HG03558 (cell line): ENCODE data around the gene NUBP2.
"Not testable (repeated sequence)": the region's sequence is repeated elsewhere in the genome, so short reads cannot be mapped to it uniquely, and the experiment has no call there.

ENCODE experiments used
- ATAC-seq: cut with Tn5 transposase; IDR thresholded peaks from one replicate; pipeline ENCODE4 v1.9.1; 2021; ENCODE audit warnings: moderate number of reproducible peaks; ENCODE audit not compliant: unreplicated experiment; ENCODE audit errors: extremely low read depth

Gene NUBP2

DNA sequence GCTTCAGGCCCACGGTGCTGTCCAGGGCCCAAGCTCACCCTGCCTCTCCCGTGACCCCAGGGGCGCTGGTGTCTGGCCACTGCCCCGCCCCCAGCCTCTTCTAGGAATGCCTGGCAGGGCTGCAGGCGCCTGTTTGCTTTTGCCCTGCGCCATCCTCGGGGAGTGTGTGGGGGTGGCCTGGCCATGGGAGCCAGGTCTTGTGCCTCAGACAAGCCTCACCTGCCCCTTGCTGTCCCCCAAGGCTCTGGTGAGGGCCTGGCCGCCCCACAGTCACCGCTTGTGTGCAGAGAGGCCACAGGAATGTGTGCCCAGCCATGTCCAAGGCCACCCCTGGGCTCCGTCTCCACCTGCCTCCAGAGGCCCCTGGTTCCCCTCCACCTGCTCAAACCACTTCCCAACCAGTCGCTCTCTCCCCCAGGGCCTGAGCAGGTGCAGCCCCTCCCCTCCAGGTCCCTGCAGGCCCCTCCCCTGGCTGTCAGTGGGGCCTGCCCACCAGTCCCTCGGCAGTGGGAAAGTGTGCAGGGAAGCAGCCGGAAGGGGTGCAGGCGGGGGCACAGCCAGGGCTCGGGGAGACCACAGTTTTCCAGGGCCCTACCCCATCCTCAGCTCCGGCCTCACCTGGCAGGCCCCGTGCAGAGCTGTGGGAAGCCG is 11.6 kb downstream of the NUBP2 start:
- ATAC-seq = no peak

DNA sequence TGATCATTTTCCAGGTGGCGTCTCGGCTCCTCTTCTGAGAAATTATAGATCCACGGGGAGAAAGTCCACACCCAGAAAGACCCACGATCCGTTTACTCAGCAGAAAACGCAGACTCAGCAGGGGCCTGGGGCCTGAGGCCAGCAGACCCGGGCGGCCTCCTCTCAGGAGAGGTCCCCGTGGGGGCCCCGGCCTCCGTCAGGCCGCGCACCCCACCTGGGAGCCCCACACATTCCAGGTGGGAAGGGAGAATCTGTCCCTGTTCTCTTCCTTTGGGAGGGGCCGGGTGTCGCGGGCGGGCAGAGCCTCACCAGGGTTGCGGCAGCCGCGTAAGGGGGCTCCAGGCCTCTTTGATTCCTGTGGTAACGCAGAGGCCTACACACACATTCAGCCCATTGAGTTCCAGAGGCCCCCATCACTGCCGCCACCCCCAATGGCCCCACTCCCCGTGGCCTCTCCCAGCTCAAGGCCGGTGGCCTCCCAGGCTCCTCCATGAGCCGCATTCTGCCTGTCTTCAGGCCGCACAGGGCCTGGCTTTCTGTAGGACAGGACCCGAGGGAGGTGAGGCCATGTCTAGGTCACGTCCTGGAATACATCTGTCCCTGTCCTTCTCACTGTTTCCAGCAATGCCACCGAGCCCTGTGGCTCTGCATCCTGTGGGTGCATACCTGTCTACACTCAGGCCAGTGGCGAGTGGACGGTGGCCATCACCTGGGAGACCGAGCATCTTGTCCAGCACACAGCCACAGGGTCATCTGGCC is 12.3 kb downstream of the NUBP2 start:
- no peak for ATAC-seq

DNA sequence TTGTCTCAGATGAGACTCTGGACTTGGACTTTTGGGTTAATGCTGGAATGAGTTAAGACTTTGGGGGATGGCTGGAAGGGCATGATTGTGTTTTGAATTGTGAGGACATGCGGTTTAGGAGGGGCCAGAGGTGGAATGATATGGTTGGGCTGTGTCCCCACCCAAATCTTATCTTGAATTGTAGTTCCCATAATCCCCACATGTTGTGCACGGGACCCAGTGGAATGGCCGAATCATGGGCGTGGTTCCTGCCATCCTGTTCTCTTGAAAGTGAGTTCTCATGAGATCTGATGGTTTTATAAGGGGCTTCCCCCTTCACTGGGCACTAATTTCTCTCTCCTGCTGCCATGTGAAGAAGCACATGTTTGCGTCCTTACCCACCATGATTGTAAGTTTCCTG is 16.5 kb downstream of the NUBP2 start:
- not testable (repeated sequence) for ATAC-seq

DNA sequence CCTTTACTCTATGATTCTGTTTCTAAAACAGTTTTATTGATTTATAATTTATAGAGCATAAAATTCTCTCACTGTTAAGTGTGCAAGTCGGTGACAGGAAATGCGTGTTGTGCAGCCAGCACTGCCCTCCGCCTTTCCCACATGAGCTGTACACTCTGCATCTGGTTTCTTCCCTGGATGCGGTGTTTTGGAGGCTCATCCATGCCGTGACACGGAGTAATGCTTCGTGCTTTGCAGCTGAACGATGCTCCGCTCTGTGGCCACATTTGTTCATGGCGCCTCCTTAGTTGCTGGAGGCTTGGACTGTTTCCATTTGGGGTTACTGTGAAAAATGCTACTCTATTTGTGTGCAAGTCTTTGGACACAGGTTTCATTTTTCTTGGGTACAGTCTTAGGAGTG is 17.9 kb downstream of the NUBP2 start:
- ATAC-seq = no peak

DNA sequence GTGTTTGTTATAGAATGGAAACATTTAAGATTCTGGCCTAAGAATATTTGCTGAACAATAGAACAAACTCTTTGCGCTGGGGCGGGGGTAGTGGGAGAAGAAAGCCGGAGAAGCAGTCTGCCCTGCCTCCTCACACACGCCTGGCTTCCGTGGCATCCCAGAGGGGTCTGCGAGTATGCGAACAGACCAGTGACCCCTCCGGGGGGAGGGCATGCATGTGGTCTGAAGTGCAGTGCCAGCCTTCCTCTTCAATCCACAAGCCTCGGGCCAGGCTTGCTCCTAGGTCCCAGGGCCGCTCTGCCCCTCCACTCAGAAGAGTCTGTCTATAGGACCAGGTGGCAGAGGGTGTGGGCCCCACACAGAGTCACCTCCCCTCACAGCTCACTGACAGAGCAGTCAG is 24.9 kb downstream of the NUBP2 start:
- no peak for ATAC-seq

DNA sequence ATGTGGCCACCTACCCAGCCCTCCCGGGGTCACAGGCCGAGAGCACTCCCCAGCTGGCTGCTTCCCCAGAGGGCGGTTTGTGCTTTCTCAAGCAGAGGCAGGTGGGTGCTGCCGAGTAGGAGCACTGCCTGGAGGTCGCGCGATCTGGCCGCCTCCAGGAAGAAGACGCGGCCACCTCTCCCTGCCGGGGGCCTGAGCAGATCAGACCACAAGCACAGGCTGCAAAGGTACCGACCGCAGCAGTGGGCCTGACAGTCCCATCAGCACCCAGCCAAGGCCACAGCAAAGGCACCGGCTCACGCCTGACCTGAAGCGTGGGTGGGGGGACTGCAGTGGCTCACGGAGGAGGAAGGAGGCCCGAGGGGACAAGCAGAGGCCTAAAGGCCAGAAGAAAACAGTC is 25.9 kb downstream of the NUBP2 start:
- no peak for ATAC-seq

DNA sequence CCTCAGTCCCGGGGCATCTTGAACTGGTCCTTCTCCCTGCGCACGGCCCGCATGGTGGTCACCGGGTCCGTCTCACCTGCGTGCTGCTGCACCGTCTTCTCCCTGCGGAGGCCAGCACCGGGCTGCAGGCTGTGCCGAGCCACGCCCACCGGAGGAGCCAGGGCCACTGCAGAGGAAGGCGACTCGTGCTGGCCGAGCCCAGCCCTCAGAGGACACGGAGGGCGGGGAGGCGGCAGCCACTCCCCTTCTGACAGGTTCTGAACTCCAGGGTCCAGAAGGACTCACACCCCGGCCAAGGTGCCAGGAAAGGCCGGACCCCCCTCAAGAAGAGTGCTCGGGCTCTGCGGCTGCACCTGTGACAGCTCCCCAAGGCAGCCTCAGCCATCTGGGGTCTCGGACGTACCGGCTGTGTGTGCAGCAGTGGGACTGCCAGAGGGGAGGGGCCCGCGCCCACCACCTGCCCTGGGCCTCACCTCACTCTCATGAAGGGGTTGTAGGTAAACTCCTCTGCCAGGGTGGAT is 26.6 kb downstream of the NUBP2 start:
- ATAC-seq = no peak

DNA sequence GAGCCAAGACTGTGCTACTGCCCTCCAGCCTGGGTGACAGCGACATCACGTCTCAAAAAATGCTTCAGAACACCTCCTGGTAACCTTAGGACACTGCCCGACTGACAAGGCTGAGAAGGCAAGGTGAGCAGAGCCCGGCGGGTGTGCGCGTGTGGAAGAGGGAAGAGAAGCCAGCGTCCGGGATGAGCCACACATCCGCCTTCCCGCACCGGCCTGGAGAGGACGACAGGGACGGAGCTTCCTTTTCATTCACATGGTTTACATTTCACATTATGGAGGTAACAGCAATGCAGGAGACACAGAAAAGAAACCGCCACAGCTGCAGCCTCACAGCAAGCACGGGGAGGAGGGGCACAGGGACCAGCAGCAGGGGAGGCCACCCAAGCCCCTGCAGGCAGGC is 27.3 kb downstream of the NUBP2 start:
- ATAC-seq = no peak

DNA sequence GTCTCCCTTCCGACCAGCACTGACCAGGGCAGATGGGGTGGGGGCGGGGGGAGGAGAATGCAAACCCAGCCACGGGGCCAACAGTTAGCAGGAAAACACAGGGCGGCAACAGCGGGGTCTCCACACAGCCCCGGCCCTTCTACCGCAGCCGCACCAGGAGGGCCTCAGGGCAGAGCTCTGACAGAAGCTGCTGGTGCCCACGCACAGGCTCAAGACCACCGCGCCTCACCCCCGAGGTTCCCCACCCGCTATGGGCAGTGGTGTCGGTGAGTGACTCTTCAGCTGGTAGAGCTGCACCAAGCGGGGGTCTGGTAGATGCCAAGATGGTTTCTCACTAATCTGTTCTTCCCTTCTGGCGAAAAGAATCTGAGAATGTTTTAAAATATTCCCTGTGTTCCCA is 27.8 kb downstream of the NUBP2 start:
- no peak for ATAC-seq

DNA sequence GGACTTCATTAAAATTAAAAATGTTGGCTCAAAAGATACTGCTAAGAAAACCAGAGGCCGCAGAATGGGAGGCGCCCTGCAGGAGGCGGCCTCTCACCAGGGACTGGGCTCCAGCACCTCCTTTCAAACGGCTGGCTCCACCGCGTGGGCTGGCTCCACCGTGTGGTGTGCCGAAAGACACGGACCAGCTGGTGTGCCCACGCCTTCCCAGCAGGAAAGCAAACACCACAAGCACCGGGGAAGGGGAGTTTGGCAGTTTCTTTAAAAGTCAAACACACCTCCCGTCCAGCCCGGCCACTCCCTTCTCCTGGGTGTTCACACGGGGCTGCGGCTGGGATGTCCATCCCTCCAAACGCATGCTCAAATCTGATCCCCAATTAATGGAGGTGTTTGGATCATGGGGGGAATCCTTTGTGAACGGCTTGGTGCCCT is 30.0 kb downstream of the NUBP2 start:
- no peak for ATAC-seq

DNA sequence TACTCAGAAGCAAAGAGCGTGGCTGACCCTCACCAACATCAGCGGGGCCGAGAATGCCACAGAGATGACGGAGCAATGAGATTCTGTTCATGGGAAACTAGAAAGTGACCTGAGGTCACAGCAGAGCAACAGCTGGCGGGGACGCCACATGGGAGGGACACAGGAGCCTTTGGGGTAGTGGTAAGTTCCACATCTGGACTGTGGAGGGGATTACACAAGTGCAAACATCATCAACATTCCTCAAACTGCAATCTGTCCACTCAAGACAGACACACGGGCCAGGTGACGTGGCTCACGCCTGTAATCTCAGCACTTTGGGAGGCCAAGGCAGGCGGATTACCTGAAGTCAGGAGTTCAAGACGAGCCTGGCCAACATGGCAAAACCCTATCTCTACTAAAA is 32.7 kb downstream of the NUBP2 start:
- no peak for ATAC-seq

DNA sequence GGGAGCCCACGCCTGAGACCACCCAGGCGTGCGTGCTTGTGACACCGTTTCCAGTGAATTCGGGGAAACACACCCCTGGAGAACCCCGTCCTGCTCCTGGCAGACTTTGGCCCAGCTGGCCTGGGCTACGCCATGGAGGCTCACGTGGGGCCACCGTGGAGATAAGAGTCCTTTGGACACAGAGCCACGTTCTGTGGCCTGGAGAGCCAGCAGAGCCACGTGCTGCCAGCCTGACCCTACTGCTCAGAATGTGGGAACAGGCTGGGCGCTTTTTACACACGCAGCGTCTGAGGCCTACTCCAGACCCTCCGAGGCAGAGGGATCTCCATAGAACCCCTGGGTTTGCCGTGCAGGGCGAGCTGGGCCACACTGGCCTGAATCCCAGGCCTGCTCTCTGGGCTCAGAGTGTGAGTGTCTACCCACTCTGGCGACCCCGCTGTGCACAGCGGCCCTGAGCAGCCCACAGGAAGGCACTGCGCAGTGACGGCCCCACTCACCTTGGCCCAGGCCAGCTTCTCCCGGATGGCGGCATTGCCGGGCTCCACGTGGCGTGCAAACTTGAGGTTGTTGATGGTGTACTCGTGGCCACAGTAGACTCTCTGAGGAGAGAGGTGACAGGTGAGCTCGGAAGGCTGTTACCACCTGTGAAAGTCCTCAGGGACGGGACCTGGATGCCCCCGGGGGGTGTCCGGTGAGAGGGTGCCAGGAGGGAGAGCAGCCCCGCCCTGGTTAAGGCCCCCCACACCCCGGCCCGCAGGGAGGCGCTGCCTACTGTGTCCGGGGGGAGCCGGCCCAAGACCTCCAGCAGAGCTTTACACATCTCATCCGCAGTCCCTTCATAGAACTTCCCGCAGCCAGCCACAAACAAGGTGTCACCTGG is 33.9 kb downstream of the NUBP2 start:
- no peak for ATAC-seq

DNA sequence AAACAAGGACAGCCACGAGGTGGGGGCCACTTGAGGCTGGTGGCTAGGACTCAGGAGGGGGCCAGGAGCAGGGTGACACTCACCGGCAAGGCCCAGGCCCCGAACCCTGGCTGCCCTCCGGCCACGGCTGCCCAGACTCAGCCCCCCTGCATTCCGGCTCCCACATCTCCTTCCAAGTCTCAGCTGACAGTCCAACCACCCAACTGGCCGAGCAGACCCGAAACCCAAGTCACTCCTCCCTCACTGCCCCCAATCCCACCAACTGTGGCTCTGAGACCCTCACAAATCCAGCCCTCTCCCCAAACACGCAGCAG is 34.5 kb downstream of the NUBP2 start:
- no peak for ATAC-seq

DNA sequence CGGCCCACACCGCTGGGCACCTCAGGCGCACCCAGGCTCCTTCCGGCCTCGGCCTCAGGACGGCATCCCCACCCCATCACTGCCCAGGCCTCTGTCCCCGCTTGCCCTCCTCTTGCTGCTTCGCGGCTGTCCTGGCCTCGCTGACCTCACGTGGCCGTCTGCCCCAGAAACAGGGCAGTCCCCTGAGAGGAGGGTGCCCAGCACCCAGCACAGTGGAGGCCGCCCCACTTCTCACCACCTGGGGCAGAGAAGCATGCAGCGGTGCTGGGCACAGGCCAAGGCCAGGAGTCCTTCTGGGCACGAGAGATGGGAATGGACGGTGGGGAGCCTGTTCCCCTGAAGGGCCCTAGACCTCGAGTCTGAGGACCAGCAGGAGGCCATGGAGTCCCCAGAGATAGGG is 35.0 kb downstream of the NUBP2 start:
- no peak for ATAC-seq

DNA sequence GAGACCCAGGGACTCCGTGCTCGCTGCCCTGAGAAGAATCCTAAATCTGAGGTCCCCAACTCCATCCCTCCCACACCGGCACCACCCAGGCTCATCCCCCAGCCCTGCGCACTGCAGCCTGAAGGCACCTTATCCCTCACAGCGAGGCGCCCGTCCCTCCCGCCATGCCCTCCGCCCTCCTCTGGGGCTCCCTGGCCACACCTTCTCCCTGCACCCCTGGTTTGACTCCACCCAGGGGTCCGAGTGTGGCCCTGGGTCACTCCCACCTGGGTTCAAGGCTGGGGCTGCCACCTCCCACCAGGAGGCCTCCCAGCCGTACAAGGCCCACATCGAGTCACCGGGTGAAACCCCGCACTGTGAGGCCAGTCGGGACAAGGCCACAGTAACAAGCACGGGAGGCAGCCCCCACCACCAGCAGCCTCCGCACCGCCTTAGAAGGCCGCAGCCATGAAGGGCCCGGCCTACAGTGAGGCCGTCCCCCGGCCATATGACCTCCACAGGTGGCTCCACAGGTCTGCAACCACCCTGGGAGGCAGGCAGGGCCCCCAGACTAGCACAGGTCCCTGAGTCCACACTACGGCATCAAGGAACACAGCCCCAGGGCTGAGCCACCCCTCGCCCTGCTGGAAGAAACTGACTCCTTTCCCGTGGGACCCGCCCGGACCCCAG is 35.6 kb downstream of the NUBP2 start:
- ATAC-seq = no peak

DNA sequence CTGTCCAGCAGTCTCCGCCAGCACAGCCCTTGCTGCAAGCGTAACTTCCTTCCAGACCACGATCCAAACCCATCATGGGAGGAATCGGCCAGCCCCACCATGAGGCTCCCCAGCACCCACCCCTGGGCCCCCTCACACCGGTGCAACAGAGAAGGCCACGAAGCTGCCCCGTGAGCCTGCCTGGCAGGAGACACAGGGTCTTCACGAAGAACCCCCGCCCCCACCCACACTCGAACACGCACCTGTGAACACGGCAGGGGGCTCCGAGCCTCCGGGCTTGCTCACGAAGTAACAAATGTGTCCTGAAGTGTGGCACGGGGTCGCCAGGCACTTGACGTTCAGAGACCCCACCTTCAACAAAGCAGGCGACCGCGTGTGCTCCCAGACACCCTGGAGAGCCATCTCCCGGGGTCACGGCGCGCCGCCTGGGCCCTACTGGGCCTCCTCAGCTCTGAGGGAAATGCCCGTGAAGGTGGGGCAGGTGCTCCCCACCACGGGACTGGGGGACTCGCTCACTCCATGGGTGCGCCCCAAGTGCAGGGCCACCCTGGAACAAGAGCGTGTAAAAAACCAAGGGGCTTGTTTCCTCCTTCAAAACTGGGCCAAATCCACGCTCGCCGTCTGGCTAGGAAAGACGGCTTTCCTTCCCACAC is 36.2 kb downstream of the NUBP2 start:
- no peak for ATAC-seq

DNA sequence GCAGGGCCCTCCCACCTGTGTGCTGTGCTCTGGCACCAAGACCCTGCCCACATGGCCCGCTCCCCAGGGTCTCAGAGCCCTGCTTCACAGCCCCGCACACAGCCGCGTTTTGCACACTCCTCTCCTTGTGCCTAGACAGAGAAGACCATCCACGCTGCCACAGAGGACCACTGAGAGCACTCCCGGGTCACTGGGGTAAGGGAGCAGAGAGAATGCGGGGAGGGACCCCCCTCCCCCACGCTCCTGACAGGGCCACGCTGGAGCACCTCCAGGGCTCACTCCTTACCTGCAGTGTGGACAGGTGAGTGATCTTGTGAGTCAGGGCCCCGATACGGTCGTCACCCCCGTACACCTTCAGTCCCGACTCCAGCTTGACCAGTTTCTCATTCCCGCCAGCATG is 36.9 kb downstream of the NUBP2 start:
- ATAC-seq = no peak

DNA sequence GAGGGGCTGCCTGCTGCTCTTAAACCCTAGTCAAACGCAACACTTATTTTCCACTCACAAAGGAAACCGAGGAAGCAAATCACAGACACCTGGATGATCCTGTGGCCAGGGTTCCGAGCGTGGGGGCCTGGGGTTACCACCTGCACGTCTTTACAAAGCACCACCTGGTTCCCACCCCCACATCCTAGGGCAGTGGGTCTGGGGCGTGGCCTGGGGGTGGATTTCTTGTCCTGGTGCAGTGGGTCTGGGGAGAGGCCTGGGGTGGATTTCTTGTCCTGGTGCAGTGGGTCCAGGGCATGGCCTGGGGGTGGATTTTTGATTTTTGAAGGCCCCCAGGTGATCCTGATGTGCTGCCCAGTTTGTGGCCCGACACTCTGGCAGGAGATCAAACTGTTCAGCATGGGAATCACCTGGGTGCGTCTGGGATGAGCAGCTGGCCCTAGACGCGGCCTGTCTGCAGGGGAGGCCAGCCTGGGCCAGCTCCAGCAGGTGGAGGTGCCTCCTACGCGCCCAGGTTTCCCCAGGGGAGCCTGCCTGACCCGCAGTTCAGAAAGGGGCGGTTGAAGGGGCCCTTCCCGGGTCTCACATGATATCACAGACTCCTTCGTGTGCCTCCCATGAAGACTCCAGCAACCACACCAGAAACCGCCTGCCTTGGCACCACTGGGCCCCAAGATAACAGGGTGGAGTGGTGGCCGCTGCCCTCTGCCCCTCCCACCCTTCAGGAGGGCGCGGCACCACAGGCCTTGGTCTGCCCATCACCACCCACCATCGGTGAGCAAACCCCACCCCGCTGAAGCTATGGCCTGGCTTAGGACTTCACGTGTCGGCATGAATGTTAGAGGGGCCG is 37.6 kb downstream of the NUBP2 start:
- no peak for ATAC-seq

DNA sequence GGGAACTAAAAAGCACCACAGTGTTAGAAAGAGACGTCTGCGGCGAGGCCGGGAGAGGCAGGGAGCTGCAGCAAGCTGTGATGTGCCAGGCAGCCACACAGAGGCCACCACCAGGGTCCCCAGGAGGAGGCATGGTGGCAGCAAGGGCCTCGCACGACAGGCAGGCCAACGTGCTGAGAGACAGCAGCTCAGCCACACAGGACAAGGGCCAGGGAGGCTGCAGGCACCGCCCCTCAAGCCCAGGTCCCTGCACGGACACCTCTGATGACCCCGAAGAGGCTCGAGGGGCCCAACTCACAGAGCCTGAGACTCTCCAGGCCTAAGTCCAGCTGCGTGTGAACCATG is 38.2 kb downstream of the NUBP2 start:
- ATAC-seq = no peak
